Raji (cell line): ENCODE data around the gene AOPEP.

ENCODE experiments used
- POLR2A ChIP-seq: IDR thresholded peaks from 2 replicates; pipeline ENCODE4 v1.6.1; 2011; ENCODE audit warnings: low read depth, low read length, control low read depth; ENCODE audit not compliant: insufficient read depth

AOPEP gene

GRCh38 chr9:94906713-94907112, 180.2 kb downstream of the AOPEP start:
- TF ChIP-seq POLR2A = no peak

- TF ChIP-seq POLR2A = no peak
These were observed 180.9 kb downstream of the AOPEP start for GRCh38 chr9:94907264-94907936.

DNA sequence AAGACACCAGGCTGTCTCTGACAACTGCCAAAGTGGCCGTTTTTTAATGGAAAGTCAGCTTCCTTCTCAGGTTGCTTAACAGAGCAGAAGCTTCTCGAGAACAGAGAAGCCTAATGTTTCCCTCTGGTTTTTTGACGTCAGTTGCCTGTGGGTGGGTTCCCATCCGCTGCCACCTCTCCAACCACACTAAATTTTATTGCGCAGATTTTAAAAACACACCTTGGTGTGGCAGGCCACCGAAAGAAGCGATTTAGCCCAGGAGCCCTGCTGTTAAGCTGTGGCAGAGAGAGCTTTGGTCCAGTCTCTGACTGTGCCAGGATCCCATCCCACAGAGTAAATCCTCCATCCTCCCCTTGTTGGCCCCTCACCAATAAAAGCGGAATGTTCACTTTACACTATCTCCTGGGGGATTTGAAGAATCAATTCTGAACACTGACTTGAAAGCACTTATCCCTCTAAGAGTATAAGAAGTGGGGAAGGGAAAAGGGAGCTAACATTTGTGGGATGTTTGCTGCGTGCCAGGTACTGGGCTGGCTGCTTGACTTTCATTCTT, 181.6 kb downstream of the AOPEP start:
- no peak for TF ChIP-seq POLR2A

GRCh38 chr9:94908583-94909249, 182.2 kb downstream of the AOPEP start:
- TF ChIP-seq POLR2A = no peak

DNA sequence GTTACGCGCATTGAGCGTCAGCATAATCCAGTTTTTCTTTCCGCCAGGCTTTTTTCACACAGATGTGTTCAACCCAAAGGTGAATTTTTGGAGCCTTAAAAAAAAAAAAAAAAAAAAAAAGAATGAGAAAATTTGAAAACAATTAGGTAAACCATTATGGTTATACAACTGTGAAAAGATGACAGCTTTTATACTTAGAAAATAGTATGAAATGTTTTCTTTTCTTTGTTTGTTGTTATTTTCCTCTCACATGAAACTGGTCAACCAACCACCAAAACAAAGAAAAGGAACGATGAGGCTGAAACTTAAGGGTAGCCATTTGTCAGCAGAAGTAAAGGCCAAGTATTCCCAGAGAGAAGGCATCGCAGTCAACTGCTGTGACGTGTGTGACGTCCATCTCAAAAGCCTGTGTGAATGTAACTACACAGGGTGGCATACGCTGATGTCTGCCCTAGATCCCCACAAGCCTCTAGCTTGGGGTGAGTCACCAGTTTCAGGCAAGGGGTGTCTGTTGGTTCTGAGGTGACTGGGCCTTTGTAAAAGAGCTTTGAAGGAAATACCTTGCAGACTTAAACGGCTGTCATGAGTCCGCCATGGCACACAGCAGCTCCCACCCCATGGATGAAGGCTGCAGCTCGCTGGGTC, 182.9 kb downstream of the AOPEP start:
- no peak for TF ChIP-seq POLR2A

DNA sequence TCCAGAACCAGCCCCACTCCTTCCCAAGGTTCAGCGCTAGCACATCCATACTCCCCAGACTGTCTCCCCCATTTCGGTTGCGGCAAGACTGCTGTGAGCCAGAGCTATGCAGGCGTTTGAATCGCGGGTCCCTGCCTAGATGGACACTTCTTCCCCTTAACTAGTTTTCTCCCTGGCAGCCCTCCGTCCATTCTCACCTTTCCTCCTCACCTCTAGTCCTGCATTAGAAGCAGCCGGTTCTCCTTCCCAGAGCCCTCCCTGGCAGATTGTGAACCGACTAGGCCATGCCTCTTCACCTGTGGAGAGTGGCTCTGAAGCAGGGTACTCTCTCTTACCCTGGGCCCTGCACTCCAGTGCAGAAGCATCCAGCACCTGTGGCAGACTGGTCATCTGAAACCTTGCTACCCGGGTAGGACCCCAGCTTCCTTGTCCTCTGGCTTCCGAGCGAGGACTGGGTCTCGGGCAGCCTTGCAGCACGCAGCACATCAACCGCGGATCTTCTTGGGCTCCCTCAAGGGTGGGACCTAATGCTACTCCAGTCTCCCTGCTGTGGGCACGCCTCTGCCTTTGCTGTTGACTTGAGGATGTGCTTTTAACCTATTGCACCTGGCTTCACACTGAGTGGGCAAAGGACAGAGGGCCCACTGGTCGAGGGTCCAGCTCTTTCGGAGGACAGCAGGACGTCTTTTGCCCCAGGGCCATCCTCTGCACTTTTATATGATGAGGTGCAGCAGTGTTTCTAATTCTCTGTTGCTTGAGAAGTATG, 183.6 kb downstream of the AOPEP start:
- TF ChIP-seq POLR2A = no peak

- no peak for TF ChIP-seq POLR2A
These were observed 184.7 kb downstream of the AOPEP start for GRCh38 chr9:94911211-94911610.

DNA sequence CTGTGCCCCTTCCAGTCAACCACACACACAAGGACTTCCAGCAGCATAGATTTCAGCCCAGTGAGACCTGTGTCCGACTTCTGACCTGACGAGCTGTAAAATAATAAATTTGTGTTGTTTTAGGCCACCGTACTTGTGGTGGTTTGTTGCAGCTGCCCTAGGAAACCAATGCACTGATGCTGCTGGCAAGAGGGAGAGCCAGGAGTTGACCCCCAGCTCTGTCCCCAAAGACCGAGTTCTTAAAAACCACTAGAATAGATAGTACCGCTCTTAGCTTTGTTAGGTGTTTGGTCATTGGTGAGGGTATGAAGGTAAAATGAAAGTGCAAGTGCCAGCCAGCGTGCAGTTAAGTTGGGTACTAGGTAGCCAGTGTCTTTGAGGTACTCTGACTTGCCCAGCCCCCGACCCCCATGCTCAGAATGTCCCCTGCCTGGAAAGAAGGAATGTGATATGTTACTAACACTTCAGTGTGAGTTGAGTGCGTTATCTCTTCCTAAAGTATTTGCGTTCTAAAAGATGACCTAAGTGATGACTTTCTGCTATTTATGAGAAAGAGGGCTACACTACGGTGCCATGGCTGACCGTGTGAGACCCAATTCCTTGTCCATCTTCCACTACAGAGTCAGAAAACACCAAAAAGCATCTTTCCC, 185.6 kb downstream of the AOPEP start:
- TF ChIP-seq POLR2A = no peak

GRCh38 chr9:94912700-94913249, 186.3 kb downstream of the AOPEP start:
- TF ChIP-seq POLR2A = no peak

DNA sequence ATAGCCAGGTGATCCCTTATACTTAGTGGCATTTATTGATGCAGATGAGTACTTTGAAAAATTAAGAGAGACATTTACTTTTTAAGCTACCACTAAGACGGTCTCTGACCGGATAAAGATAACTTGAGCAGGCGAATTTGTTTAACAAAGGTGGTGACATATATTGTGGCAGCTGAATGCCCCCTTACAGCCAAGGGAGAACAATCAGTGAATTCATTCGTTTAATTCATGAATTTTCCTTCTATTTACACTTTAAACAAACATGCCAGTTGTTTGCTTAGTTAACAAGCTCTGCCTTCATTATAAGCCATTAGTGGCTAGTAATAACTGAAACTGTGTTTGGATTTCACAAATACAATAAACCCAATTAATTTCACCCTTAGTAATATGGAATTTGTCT, 187.1 kb downstream of the AOPEP start:
- no peak for TF ChIP-seq POLR2A

- no peak for TF ChIP-seq POLR2A
These were observed 189.3 kb downstream of the AOPEP start for GRCh38 chr9:94915476-94916450.

GRCh38 chr9:94916956-94917355, 190.5 kb downstream of the AOPEP start:
- TF ChIP-seq POLR2A = no peak

GRCh38 chr9:94918038-94918753, 191.7 kb downstream of the AOPEP start:
- no peak for TF ChIP-seq POLR2A
